ENCODE data around the gene CENPS.

- TF ChIP-seq HDGF (IDR thresholded peaks at IDR 0.05; ENCODE audit: borderline replicate concordance) = no peak
- TF ChIP-seq ARNT (IDR thresholded peaks at IDR 0.05) = no peak
- no peak for TF ChIP-seq SUZ12 (IDR thresholded peaks at IDR 0.05)
- TF ChIP-seq FOXM1 (IDR thresholded peaks at IDR 0.05; ENCODE audit: borderline replicate concordance) = no peak
- no peak for TF ChIP-seq CTBP1 (IDR thresholded peaks at IDR 0.05; ENCODE audit: borderline replicate concordance)
- no peak for TF ChIP-seq BHLHE40 (IDR thresholded peaks at IDR 0.05; ENCODE audit: borderline replicate concordance)
- TF ChIP-seq NFRKB (IDR thresholded peaks at IDR 0.05) = no peak
- no peak for TF ChIP-seq L3MBTL2 (conservative IDR thresholded peaks at IDR 0.05)
- no peak for TF ChIP-seq FOXA1 (IDR thresholded peaks at IDR 0.05)
- no peak for TF ChIP-seq PKNOX1 (IDR thresholded peaks at IDR 0.05)
Observed at GRCh38 chr1:10475510-10475909, 45.3 kb downstream of the CENPS start.
